ENCODE measurements around the gene SCMH1. TPM values are rescaled to one million over a fixed set of nuclear protein-coding genes. Genes with fewer than 3 reads are reported as not detected.

Gene SCMH1
- total RNA-seq, 4 donors from 2014 or later, result 27.1 to 116 (median 52.9) TPM

- Histone ChIP-seq H3K27ac (peak overlapping the region; percentile 33 to 79 (median 67)), H3K9me3 (no peaks in the 10 kb centered on the region), H3K4me3 (no peak overlapping the region), H3K36me3 (peaks cover 0 to 11% (median 0%) of the 10 kb centered on the region in 3 donors), H3K27me3 (no peaks in the 10 kb centered on the region), H3K4me1 (peaks cover 0 to 16% (median 4%) of the 10 kb centered on the region in 4 donors)
- no peak for TF ChIP-seq CTCF (IDR thresholded peaks at IDR 0.05)
- no peak for TF ChIP-seq POLR2A (IDR thresholded peaks at IDR 0.05)
- no peak for DNase-seq
These were observed 132.6 kb downstream of the SCMH1 start for GRCh38 chr1:41109310-41110197.

- H3K4me1 ChIP-seq, result peaks cover 0 to 16% (median 4%) of the 10 kb centered on the region in 4 donors
- peaks cover 0 to 11% (median 0%) of the 10 kb centered on the region in 3 donors for H3K36me3 ChIP-seq
- peak overlapping the region; percentile 19 to 79 (median 67) for H3K27ac ChIP-seq
- H3K27me3 ChIP-seq, result no peaks in the 10 kb centered on the region
- no peak for DNase-seq
- no peaks in the 10 kb centered on the region for H3K9me3 ChIP-seq
- TF ChIP-seq CTCF (IDR thresholded peaks at IDR 0.05) (no peak), POLR2A (IDR thresholded peaks at IDR 0.05) (no peak)
- H3K4me3 ChIP-seq, result no peak overlapping the region
These were observed 133.3 kb downstream of the SCMH1 start for GRCh38 chr1:41108696-41109275.

- H3K27ac ChIP-seq, result no peak overlapping the region
These were observed 138.3 kb downstream of the SCMH1 start for GRCh38 chr1:41103766-41104165.

GRCh38 chr1:41102653-41103052 is 139.5 kb downstream of the SCMH1 start:
- H3K36me3 ChIP-seq, result no peaks in the 10 kb centered on the region
- no peak for TF ChIP-seq POLR2A (IDR thresholded peaks at IDR 0.05)
- TF ChIP-seq CTCF (IDR thresholded peaks at IDR 0.05), result no peak
- H3K9me3 ChIP-seq, result no peaks in the 10 kb centered on the region
- H3K4me1 ChIP-seq, result peaks cover 0 to 13% (median 2%) of the 10 kb centered on the region in 4 donors
- no peak overlapping the region for H3K4me3 ChIP-seq
- H3K27ac ChIP-seq, result peak overlapping the region in 1 of 4 donors; percentile 14
- DNase-seq, result no peak
- no peaks in the 10 kb centered on the region for H3K27me3 ChIP-seq

More at GRCh38 chr1:41103766-41104165, 138.3 kb downstream of the SCMH1 start:
- no peak for DNase-seq
- H3K27me3 ChIP-seq, result no peaks in the 10 kb centered on the region
- no peak for TF ChIP-seq POLR2A (IDR thresholded peaks at IDR 0.05)
- TF ChIP-seq CTCF (IDR thresholded peaks at IDR 0.05), result no peak
- H3K4me1 ChIP-seq, result peaks cover 0 to 19% (median 5%) of the 10 kb centered on the region in 4 donors
- no peak overlapping the region for H3K4me3 ChIP-seq
- H3K9me3 ChIP-seq, result no peaks in the 10 kb centered on the region
- no peaks in the 10 kb centered on the region for H3K36me3 ChIP-seq

- peak overlapping the region in 1 of 4 donors; percentile 17 for H3K27ac ChIP-seq
- H3K4me3 ChIP-seq, result no peak overlapping the region
- TF ChIP-seq CTCF (IDR thresholded peaks at IDR 0.05) (no peak), POLR2A (IDR thresholded peaks at IDR 0.05) (no peak)
- H3K36me3 ChIP-seq, result no peaks in the 10 kb centered on the region
- H3K9me3 ChIP-seq, result no peaks in the 10 kb centered on the region
- peak; percentile 17 to 85 (median 81) for DNase-seq
- H3K27me3 ChIP-seq, result no peaks in the 10 kb centered on the region
- H3K4me1 ChIP-seq, result peaks cover 0 to 13% (median 2%) of the 10 kb centered on the region in 4 donors
These were observed 140.0 kb downstream of the SCMH1 start for GRCh38 chr1:41101950-41102607.
